Stimulated activated CD4-positive, alpha-beta T cell treated with anti-CD3 and anti-CD28 coated beads, Interleukin-1b, Interleukin-23, amount 100 ng/mL, for 24 hours (primary cell): ENCODE measurements around the gene ABHD16A.
A peak's percentile ranks its signal among the peaks of the same experiment; 100 is the strongest.
"Not testable (repeated sequence)": the region's sequence is repeated elsewhere in the genome, so short reads cannot be mapped to it uniquely, and the experiment has no call there.

Experiments
- DNase-seq, 4 experiments: peaks; one replicate each; pipeline ENCODE4 v3.0.0-alpha.2; 2020; ENCODE audit warnings: low read depth in 4 of 4, low spot score in 1 of 4

The ABHD16A gene

GRCh38 chr6:31715022-31715958 is 12.2 kb upstream of the ABHD16A start, which contains the start of gene LY6G6D:
Gene LY6G6D, plus strand, starts transcription at chr6:31715348. Its CDS starts 8 bp downstream, at chr6:31715356.
- no peak for DNase-seq

- DNase-seq: no peak
Observed at GRCh38 chr6:31713991-31714684, 11.0 kb upstream of the ABHD16A start.

- DNase-seq: no peak
Observed at GRCh38 chr6:31713465-31713864, 10.3 kb upstream of the ABHD16A start.

- DNase-seq: no peak
Observed at GRCh38 chr6:31712296-31712695, 9.2 kb upstream of the ABHD16A start.

GRCh38 chr6:31711233-31711632 is 8.1 kb upstream of the ABHD16A start:
- no peak for DNase-seq

GRCh38 chr6:31710523-31711219 is 7.5 kb upstream of the ABHD16A start:
- DNase-seq: no peak

GRCh38 chr6:31709157-31709556 is 6.0 kb upstream of the ABHD16A start:
- DNase-seq: not testable (repeated sequence)

GRCh38 chr6:31708224-31708623 is 5.1 kb upstream of the ABHD16A start:
- DNase-seq: no peak

- no peak for DNase-seq
Observed at GRCh38 chr6:31707701-31708100, 4.6 kb upstream of the ABHD16A start.

GRCh38 chr6:31706599-31706998 is 3.5 kb upstream of the ABHD16A start, which contains the start of gene LY6G6F:
Gene LY6G6F, plus strand, starts transcription at chr6:31706866. Its CDS starts 41 bp downstream, at chr6:31706907.
- no peak for DNase-seq

GRCh38 chr6:31705931-31706330 is 2.8 kb upstream of the ABHD16A start:
- no peak for DNase-seq

- peak in 1 of 4 experiments; percentile 24 for DNase-seq
Observed at GRCh38 chr6:31702405-31702818, 712 bp downstream of the ABHD16A start.

- no peak for DNase-seq
Observed at GRCh38 chr6:31701666-31702404, 1.3 kb downstream of the ABHD16A start.

GRCh38 chr6:31700740-31701401 is 2.3 kb downstream of the ABHD16A start:
- DNase-seq: no peak

- DNase-seq: no peak
Observed at GRCh38 chr6:31697555-31697954, 5.6 kb downstream of the ABHD16A start.

GRCh38 chr6:31693535-31693934 is 9.6 kb downstream of the ABHD16A start:
- DNase-seq: no peak

- DNase-seq: no peak
Observed at GRCh38 chr6:31692886-31693285, 10.2 kb downstream of the ABHD16A start.

- DNase-seq: no peak
Observed at GRCh38 chr6:31692353-31692752, 10.8 kb downstream of the ABHD16A start.

GRCh38 chr6:31691564-31692108 is 11.5 kb downstream of the ABHD16A start:
- DNase-seq: no peak

GRCh38 chr6:31691078-31691463 is 12.1 kb downstream of the ABHD16A start:
- no peak for DNase-seq
